Mammary epithelial cell (primary cell): Measurements from ENCODE around the gene CPNE4.

Experiments used
- EZH2 ChIP-seq: IDR thresholded peaks from 2 replicates; pipeline ENCODE4 v1.6.1; 2012; ENCODE audit warnings: low read length, inconsistent platforms, borderline replicate concordance
- TF ChIP-seq, protein P1 (sequence below), 2 donors: IDR thresholded peaks in 1 of 2; conservative IDR thresholded peaks in 1 of 2; 2 replicates each; pipeline ENCODE4 v1.5.1; 2011 to 2012; ENCODE audit warnings: inconsistent platforms in 2 of 2, low read length in 2 of 2, mild to moderate bottlenecking in 2 of 2, control low read depth in 1 of 2, low read depth in 1 of 2; ENCODE audit not compliant: insufficient read depth in 1 of 2; ENCODE audit errors: extremely low read depth in 1 of 2

DNA sequence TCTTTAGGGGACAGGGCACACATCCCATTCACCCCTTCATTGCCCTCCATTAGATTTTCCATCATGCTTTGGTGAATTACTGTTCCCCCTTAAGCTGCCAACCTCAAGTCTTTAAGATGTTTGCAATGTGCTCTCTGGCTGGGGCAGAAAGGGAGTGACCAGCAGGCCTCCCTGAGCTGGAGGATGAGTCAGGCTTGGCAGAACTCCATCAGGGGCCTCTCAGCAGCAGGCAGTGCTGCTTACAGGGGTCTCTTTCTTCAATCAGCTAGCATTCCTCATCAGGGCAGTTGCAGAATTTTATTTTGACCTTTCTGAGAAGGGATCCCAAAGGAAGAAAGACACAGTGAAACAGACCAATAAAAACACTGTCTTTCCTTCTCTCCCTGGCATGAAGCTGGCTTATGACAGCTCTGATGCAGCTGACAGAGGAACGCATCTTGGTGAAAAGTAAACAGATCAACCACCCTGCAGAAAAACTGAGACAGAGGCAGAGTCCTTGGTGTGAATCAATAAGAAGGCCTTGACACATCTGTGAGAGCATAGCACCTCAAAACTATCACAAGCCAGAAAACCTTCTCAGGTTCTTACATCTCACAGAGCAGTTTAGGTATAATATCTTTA lies 443.3 kb downstream of the CPNE4 start:
- TF ChIP-seq, protein P1, sequence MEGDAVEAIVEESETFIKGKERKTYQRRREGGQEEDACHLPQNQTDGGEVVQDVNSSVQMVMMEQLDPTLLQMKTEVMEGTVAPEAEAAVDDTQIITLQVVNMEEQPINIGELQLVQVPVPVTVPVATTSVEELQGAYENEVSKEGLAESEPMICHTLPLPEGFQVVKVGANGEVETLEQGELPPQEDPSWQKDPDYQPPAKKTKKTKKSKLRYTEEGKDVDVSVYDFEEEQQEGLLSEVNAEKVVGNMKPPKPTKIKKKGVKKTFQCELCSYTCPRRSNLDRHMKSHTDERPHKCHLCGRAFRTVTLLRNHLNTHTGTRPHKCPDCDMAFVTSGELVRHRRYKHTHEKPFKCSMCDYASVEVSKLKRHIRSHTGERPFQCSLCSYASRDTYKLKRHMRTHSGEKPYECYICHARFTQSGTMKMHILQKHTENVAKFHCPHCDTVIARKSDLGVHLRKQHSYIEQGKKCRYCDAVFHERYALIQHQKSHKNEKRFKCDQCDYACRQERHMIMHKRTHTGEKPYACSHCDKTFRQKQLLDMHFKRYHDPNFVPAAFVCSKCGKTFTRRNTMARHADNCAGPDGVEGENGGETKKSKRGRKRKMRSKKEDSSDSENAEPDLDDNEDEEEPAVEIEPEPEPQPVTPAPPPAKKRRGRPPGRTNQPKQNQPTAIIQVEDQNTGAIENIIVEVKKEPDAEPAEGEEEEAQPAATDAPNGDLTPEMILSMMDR (conservative IDR thresholded peaks at IDR 0.05 in 1 of 2, IDR thresholded peaks at IDR 0.05 in 1 of 2; ENCODE audit: extremely low read depth in 1 of 2, insufficient read depth in 1 of 2, low read depth in 1 of 2, low read length in 2 of 2): no peak
- TF ChIP-seq EZH2: no peak
